Cerebellar nuclear complex (tissue), 1 donor: ENCODE measurements around the gene OR52L1.
"Not testable (repeated sequence)": the region's sequence is repeated elsewhere in the genome, so short reads cannot be mapped to it uniquely, and the experiment has no call there.

Experiments
- DNase-seq, 2 experiments: peaks; one replicate each; lab custom pipeline; 2025; lab: John Stamatoyannopoulos, UW

OR52L1 gene

DNA sequence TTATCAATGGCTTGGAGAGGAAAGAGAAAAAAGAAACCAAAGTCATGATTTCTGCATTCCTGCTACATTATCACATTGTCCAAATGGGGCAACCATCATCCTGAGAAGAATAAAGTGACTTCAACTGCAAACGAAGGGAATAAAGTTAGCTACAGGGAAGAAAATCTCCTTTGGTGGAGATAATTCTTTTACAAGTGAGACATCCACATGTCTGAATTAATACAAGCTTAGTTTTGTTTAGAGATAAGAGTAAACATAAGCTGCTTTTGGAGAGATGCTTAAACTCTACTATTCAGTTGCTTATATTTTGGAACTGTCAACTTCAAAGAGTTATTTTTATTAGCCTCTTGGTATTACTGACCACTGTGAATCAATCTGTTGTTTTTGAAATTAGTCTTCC is at the start of gene OR52L1:
Gene OR52L1, minus strand, starts transcription at position 101 of the 400 bp plus-strand sequence. Its CDS starts 55 bp downstream, at position 46.
- no peak for DNase-seq

DNA sequence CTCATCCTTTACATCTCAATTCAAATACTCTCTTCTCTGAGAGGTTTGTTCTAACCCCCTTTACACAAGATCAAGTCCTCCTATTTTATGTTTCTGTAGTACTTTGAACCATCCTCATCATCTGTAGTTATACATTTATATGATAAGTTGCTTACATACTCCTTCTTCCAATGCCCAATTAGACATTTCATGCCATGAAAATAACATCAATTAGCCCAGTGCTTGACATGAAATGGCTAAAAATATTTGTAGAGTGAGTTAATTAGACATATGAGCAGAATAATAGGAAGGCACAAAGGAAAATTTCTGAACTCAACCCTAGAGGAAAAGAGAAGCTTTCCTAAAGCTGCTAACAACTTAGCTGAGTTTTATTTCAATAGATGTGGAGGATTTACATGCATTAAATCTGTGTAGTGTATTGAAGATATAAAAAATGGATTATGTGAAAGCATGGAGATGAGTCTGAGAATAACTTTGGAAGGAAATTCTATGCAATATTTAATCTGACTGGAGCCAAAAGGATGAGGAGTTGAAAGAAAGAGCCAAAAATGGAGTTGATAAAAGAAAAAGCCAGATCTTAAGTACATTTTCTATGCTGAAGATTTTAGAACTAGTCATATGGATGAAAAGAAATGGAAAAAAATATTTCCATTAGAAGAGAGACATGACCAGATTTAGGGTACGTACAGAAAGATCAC is 44.1 kb upstream of the OR52L1 start, which contains the start of gene OR56A1:
Gene OR56A1, minus strand, starts transcription at position 51 of the 698 bp plus-strand sequence. CDS start 3,066 bp downstream, outside the sequence.
- DNase-seq = no peak

DNA sequence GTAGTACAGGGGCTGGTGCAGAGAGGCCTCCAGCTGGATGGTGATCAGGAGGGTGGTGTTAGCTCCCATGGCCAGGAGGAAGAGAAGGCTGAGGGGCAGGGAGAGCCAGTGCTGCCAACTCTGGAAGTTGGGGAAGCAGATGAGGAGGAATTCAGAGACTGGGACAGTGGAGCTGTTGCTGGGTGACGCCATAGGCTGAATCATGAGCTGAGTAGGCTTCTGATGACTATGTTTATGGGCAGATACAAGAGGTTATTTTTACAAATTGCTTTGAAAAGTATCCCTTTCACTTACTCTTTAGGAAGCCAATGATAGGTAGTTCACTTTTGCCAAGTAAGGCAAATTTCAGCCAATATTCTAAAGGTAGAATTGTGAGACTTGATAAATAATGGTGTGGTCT is 40.7 kb upstream of the OR52L1 start:
- DNase-seq = no peak

DNA sequence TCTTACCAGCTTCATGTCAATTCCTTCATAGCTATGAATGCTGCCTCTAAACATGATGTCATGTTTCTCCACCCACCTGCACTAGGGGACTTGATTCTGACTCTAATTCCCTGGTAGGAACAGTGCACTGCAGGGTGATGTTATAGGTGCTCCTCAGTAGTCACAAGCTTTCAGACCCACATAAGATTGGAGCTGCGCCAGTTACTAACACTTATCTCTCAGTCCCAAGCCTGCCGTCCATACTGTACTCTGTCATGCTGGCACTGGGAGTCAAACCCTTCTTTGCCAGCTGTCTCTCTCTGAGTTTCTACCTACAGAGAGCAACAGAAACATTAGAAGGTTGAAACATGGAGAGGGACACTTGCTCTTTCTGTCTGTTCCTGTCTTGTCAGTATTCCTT is 38.3 kb upstream of the OR52L1 start:
- DNase-seq = no peak

- DNase-seq = no peak
Measured at GRCh38 chr11:6022956-6023355, 36.2 kb upstream of the OR52L1 start.

- no peak for DNase-seq
Measured at GRCh38 chr11:6013042-6013441, 26.3 kb upstream of the OR52L1 start.

DNA sequence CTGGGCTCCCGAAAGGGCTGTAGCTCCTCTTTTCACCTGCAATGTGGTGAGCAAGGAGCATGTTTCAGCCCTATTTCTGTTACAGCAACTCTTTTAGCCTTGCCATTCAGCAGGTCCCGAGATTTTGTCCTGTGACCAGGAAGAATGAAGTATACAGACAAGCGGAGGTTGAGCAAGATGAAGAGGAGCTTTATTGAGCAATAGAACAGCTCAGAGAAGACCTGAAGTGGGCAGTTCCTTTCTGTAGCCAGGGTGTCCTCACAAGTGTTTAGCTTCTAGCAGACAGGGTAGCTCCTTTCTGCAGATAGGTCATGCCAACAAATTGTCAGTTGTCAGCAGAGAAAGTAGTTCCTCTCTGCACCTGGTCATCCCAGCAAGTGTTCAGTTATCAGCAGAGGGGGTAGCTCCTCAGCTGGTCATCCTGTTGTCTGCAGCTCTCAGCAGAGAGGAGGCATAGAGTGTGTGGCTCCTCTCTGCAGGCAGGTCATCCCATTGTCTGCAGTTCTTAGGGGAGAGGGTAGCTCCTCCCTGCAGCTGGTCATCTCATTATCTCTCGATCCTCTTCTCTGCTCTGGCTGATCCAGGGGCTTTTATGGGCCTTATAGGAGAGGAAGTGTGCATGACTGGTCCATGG is 25.4 kb upstream of the OR52L1 start:
- DNase-seq = no peak

DNA sequence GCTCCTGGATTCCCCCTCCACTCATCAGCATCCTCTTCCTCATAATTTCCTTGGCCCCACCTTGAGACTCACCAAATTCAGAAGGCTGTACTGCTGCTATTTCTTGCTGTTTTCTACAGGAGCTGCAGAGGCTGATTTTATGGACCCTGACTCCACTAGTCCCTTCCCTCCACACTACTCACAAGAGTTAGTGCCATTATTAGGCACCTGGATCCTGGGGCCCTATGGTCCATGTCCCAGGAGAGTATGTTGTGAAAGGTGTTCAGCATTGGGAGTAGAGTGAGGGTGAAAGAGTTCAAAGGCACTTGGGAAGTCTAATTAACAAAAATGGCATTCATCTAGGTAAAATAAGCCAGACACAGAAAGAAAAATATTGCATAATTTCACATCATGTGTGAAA is 20.1 kb upstream of the OR52L1 start, which contains the start of gene OR56A4:
Gene OR56A4, minus strand, starts transcription at position 101 of the 400 bp plus-strand sequence. CDS start 3,954 bp downstream, outside the sequence.
- DNase-seq = no peak

GRCh38 chr11:6006395-6006794 is 19.6 kb upstream of the OR52L1 start:
- no peak for DNase-seq

DNA sequence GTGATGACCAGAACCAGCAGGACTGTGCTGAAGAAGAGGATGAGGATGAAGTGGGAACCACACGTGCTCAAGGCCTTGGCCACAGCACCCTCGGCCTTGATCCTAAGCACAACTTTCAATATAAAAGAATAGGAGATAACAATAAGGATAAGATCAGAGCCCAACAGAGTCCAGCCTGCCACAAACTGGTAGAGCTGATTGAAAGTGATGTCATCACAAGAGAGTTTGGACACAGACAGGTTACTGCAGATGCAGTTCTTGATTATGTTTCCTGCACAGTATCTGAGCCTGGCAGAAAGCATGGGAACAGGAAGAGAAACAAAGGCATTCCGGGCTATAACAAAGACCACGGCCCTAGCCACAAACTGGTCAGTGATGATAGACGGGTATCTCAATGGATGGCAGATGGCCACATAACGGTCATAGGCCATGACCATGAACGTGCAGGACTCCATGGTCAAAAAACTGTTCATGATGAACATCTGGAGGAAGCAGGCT is 15.5 kb upstream of the OR52L1 start:
- no peak for DNase-seq

GRCh38 chr11:5994791-5995190 is 8.0 kb upstream of the OR52L1 start:
- no peak for DNase-seq

DNA sequence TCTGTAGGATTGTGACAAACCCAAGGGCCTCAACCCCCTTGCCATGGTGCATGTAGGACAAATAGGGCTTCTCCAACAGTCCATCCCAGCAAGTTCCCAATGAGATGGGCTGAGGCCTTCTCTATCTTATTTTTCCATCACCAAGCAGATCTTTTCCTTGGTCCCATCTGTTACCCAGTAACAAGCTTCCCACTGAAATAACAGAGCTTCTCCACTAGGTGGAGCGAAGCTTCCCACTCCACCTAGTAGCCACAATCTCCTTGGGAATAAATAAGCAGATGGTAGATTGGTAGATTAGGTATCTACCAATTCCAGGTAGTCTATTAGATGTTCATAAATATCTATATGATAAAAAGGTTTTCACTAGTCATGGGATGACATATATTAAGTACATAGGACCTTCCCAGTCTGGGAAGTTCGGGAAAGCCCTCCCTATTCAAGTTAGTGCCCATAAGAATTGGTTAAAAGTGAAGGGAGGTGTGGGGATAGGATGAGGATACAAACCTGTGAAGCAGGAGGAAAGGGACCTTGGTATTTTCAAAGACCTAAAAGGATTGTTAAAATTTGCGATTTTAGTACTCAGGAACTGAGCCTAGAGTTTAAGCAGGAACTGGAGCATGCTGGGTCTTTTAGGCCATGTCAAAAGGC is 5.9 kb upstream of the OR52L1 start:
- no peak for DNase-seq

- DNase-seq = no peak
Measured at GRCh38 chr11:5992150-5992549, 5.4 kb upstream of the OR52L1 start.

- DNase-seq = no peak
Measured at GRCh38 chr11:5989203-5989602, 2.4 kb upstream of the OR52L1 start.

DNA sequence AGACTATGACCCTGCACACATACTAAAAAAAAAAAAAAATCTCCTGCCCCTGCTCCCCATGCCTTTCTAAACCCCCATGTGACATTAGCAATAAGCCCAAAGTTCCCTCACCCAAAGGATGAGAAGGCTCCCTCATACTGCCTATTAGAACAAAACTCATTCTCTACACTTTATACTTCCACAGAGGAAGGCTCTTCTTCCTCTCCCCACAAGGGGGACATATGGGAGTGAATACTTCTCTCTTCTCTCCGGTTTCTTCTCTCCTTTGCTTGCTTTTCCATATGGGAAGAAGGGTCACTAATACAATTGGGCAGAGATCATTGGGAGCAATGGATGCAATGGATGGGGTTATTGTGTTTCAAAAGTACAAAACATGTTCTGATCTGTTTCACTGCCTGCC is 3.3 kb downstream of the OR52L1 start:
- no peak for DNase-seq

DNA sequence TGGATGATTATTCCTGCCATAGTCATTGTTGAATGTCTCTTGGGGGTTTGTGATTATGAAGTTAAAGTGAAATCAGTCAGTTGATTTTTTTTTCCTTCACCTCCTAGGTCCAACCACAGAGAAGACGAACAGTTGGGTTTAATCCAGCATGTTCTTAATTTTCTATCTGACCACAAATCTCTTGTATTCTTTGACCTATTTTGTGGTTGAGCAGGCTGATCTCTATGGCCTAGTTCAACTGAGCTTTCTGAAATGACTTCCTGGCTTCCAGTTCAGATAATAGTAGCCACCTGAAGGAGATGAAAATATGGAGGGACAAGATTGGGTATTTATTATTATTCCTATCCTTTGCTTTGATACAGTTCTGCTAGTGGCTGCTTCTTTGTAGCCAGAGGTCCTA is 13.3 kb downstream of the OR52L1 start:
- no peak for DNase-seq

- DNase-seq = no peak
Measured at GRCh38 chr11:5968394-5968793, 18.4 kb downstream of the OR52L1 start, which contains the start of gene OR56A5. Gene OR56A5 (minus strand): TSS chr11:5968494. CDS start chr11:5968494, 0 bp downstream.

GRCh38 chr11:5967708-5968107 is 19.1 kb downstream of the OR52L1 start:
- no peak for DNase-seq

DNA sequence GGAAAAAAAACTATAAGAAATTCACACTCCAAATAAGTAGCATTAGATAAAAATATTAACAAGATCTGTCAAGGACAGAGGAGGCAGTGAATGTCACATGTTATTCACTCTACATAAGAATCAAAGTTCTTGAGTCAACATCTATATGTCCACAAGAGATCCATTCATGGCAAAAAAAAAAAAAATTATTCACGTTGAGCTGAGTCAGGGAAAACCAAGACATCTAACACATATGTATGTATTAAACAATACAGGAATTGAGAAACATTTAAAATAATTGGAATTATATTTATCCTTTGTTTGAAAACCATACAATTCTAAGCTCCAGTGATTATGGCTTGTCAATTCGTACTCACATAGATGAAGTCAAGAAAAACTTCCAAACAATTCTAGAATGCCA is 19.8 kb downstream of the OR52L1 start:
- DNase-seq = no peak

- DNase-seq = not testable (repeated sequence)
Measured at GRCh38 chr11:5960704-5961320, 26.0 kb downstream of the OR52L1 start.

DNA sequence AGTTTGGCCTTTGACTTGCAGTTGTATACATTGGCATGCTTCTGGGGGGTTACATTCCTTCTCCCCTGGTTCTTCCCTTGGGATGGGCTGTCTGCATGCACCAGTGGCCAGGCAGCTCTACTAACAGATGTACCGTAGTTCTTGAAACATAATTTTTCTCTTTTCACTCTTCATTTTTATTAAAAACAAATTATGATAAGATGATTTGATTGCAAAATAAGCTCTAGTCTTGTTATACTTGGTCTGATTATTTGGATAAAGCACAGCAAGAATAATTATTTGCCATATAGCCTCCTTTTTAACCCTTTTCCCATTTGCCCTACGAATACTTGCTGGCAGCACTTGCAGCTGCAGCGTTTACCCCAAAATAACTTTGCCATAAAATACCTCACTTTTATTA is 31.2 kb downstream of the OR52L1 start:
- DNase-seq = no peak

DNA sequence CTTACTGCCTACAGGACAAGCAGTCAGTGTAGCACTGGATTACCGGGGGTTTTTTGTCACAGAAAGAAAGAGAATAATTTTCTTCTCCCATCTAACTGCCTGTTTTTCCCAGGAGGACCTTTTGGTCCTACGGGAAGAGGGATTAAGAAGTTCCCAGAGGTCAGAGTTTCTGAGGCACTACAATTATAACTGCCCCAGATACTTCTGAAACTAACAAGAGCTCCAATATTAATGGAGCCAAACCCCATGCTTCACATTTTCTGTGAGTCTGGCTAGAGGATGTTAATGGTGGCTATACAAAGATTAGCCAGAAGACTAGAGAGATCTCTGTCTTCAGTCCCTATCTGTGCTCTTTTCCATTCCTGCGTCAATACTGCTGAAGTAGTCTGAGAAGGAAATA is 44.8 kb downstream of the OR52L1 start, which contains the start of gene OR56A3:
Gene OR56A3, plus strand, starts transcription at position 301 of the 400 bp plus-strand sequence. CDS start 5,096 bp downstream, outside the sequence.
- no peak for DNase-seq
